Omental fat pad (tissue), 4 donors: ENCODE measurements around the gene RIMBP2. TPM values are rescaled to one million over a fixed set of nuclear protein-coding genes. Genes with fewer than 3 reads are reported as not detected.

Source experiments
- ATAC-seq: fragments of 150-250 bp; one replicate; pipeline ENCODE4 v1.9.1; 2016; ENCODE audit warnings: mild to moderate bottlenecking, moderate library complexity; ENCODE audit not compliant: low FRiP score
- DNase-seq: peaks from one replicate; pipeline ENCODE4 v3.0.0-alpha.2; 2019; ENCODE audit warnings: low spot score
- CTCF ChIP-seq, 3 donors: fragments of 450-650 bp; IDR thresholded peaks; one replicate each; pipeline ENCODE4 v1.5.1; 2016 to 2017; ENCODE audit warnings: antibody characterized with exemption in 3 of 3, mild to moderate bottlenecking in 3 of 3, moderate library complexity in 2 of 3
- total RNA-seq, 4 donors: library from RNA; depleted of rRNA; stranded (reverse); fragments of >200 nt; gene quantifications; one replicate each; pipeline ENCODE4 v1.1.0, GENCODE V29; 2016

RIMBP2 gene
- total RNA-seq, 4 donors from 2014 or later = 0.36 to 3.2 (median 1.6) TPM; not detected in 1

DNA sequence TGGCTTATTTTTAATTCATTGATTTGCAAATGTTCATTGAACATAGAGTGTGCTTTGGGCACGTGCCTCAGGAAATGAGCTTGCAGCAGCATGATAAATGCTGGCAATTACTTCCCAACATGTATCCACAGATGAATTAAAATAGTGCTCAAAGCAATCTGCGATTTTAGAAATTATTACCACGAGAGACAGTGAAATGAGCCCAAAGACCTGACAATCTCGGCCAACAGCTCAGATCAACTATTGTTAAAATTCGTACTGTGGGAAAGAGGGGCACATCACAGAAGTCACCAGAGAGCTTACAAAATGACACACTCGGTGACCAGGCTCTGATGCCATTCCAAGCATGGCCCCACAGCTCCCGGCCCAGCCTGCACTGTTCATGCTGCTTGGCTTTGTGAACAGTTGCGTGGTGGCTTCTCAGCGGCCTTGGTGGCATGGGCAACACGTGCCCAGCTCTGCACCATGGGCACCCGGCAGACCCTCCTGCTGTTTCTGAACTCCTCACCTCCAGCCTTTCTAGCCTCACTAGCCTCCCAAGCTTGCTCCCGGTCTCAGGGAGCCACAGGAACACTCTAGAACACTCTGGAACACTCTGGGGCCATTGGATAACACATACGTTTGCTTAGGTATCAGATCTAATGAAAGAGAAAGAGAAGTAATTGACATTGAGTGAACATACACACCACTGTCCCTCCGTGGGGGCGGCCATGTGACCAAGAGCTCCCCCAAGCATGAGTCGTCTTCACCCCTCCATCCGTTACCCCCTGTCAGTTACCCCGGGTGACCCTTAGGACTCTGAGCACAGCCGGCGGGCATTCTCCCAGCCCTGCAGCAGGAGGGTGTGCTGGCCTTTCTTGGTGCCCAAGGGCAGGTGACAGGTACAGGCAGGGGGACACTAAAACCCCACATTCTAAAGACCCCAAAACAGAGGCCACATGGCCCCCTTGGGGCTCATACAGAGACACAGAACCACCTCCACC lies 28.0 kb downstream of the RIMBP2 start:
- DNase-seq (no peak), ATAC-seq (no peak)
- no peak for TF ChIP-seq CTCF (IDR thresholded peaks at IDR 0.05)

GRCh38 chr12:130687190-130687589 lies 28.9 kb downstream of the RIMBP2 start:
- no peak for TF ChIP-seq CTCF (IDR thresholded peaks at IDR 0.05)
- ATAC-seq (no peak), DNase-seq (no peak)

DNA sequence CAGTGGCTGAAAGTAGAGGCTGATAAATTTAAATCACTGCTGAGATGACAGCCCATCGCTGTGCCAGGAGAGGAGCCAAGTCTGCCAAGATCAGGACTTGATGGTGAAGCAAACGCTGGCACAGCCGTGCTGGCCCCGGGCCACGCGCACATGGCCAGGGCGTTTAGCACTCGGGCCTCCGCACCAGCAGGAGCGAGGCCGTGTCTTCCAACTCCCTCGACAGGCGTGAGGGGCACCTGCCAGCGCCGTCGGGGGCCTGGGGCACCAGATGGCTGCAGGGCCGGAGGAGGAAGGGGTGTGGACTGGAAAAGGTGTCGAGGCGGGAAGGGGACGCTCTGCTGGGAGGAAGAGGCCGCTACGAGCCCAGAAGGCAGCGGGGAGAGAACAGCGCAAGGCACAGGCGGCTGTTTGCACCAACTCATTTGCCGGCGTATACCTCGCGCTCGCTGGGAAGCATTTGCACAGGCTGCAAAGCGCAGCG lies 29.5 kb downstream of the RIMBP2 start:
- DNase-seq (no peak), ATAC-seq (no peak)
- no peak for TF ChIP-seq CTCF (IDR thresholded peaks at IDR 0.05)

GRCh38 chr12:130685850-130686249 lies 30.2 kb downstream of the RIMBP2 start:
- no peak for ATAC-seq
- DNase-seq = no peak
- TF ChIP-seq CTCF (IDR thresholded peaks at IDR 0.05) = no peak

- no peak for DNase-seq
- no peak for ATAC-seq
- TF ChIP-seq CTCF (IDR thresholded peaks at IDR 0.05) = no peak
These were observed 30.8 kb downstream of the RIMBP2 start for GRCh38 chr12:130685250-130685787.

DNA sequence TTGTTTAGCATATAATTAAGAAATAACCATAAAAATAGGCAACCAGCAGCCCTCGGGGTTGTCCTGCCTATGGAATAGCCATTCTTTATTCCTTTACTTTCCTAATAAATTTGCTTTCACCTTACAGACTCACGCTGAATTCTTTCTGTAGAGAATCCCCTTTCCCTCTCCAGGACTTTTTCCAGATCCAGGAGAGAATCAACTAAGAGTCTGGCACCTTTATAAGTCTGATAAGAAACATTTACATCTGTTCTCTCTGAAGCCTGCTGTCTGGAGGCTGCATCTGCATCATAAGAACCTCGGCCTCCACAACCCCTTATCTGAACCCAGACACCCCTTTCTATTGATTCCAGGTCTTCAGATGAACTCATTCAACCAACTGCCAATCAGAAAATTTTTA lies 32.3 kb downstream of the RIMBP2 start:
- DNase-seq (no peak), ATAC-seq (no peak)
- no peak for TF ChIP-seq CTCF (IDR thresholded peaks at IDR 0.05)
